A549 (cell line): ENCODE data around the gene UPB1. TPM values are rescaled to one million over a fixed set of nuclear protein-coding genes. Genes with fewer than 3 reads are reported as not detected.

Source experiments
- ATAC-seq, 2 experiments: fragments of 200-7000 bp in 1 of 2; fragments of >200 bp in 1 of 2; cut with Nextera tagmentation in 1 of 2; cut with Tn5 transposase in 1 of 2; 3 replicates each; pipeline versions ENCODE4 v1.8.0 to v1.9.1; 2018 to 2020; ENCODE audit warnings: mild to moderate bottlenecking in 1 of 2, moderate library complexity in 1 of 2
- CTCF ChIA-PET: fragments of 300-600 bp; sonication (Branson Sonifier 250); formaldehyde crosslinking; extraction: SDS; loops from one replicate; lab custom pipeline; 2021; ENCODE audit warnings: antibody characterized with exemption, inconsistent platforms; lab: Yijun Ruan, JAX
- POLR2A ChIA-PET: fragments of 350-600 bp; formaldehyde crosslinking; extraction: SDS; loops from one replicate; lab custom pipeline; 2021; ENCODE audit warnings: antibody characterized with exemption, inconsistent platforms; lab: Yijun Ruan, JAX
- DNase-seq, 2 experiments: peaks; one replicate each; pipeline versions ENCODE4 v3.0.0 to v3.0.0-alpha.2; 2011 to 2016; ENCODE audit warnings: low read depth in 1 of 2, low spot score in 1 of 2
- FAIRE-seq: peaks from 2 replicates; lab custom pipeline; 2011; peaks lifted over from hg19 to GRCh38; lab: Jason Lieb, UNC
- H3K27ac ChIP-seq, 2 experiments: fragments of >200 bp; sonication (Bioruptor Twin); formaldehyde crosslinking; 3 replicates each; pipeline ENCODE4 v1.5.1; 2016 to 2017
- H3K4me1 ChIP-seq: fragments of >200 bp; sonication (Bioruptor Twin); formaldehyde crosslinking; 3 replicates; pipeline ENCODE4 v1.6.1; 2016
- H3K4me2 ChIP-seq: fragments of >200 bp; sonication (Bioruptor Twin); formaldehyde crosslinking; 3 replicates; pipeline ENCODE4 v1.6.1; 2016
- H3K4me3 ChIP-seq: fragments of >200 bp; sonication (Bioruptor Twin); formaldehyde crosslinking; 3 replicates; pipeline ENCODE4 v1.5.1; 2016
- H3K9me3 ChIP-seq: fragments of >200 bp; sonication (Bioruptor Twin); formaldehyde crosslinking; 3 replicates; pipeline ENCODE4 v1.6.1; 2016
- BCL3 ChIP-seq: fragments of >200 bp; sonication (Bioruptor Twin); formaldehyde crosslinking; IDR thresholded peaks from 3 replicates; pipeline ENCODE4 v1.6.1; 2016
- CBX2 ChIP-seq: fragments of 200-600 bp; sonication (generic); IDR thresholded peaks from 2 replicates; pipeline ENCODE4 v1.6.1; 2016; ENCODE audit warnings: low read depth, mild to moderate bottlenecking, borderline replicate concordance
- CHD4 ChIP-seq: fragments of 200-600 bp; sonication (generic); IDR thresholded peaks from 2 replicates; pipeline ENCODE4 v1.6.1; 2016; ENCODE audit warnings: antibody characterized with exemption, mild to moderate bottlenecking, borderline replicate concordance
- CTCF ChIP-seq: fragments of >200 bp; sonication (Bioruptor Twin); formaldehyde crosslinking; IDR thresholded peaks from 3 replicates; pipeline ENCODE4 v1.5.1; 2016
- E2F6 ChIP-seq: IDR thresholded peaks from 2 replicates; pipeline ENCODE4 v1.6.1; 2012; ENCODE audit warnings: low read depth, borderline replicate concordance
- ELK1 ChIP-seq: fragments of 150-350 bp; IDR thresholded peaks from 2 replicates; pipeline ENCODE4 v1.6.1; 2014; ENCODE audit warnings: low read depth, mild to moderate bottlenecking, low read length
- FOSB ChIP-seq: fragments of 250-450 bp; sonication (Bioruptor Pico); IDR thresholded peaks from 2 replicates; pipeline ENCODE4 v1.5.0; 2020; ENCODE audit warnings: mild to moderate bottlenecking, moderate library complexity
- FOSL2 ChIP-seq, 2 experiments: fragments of 450-650 bp in 1 of 2; fragments of >200 bp in 1 of 2; sonication (Bioruptor Twin) in 1 of 2; formaldehyde crosslinking; IDR thresholded peaks; 2 replicates each; pipeline versions ENCODE4 v1.5.0 to v1.6.1; 2016 to 2020; ENCODE audit warnings: mild to moderate bottlenecking in 1 of 2, moderate library complexity in 1 of 2
- GATA3 ChIP-seq: IDR thresholded peaks from 2 replicates; pipeline ENCODE4 v1.6.1; 2012; ENCODE audit warnings: borderline replicate concordance
- HDAC2 ChIP-seq: fragments of 200-600 bp; sonication (generic); IDR thresholded peaks from 2 replicates; pipeline ENCODE4 v1.6.1; 2016
- HES2 ChIP-seq: fragments of >200 bp; sonication (Bioruptor Twin); formaldehyde crosslinking; IDR thresholded peaks from 2 replicates; pipeline ENCODE4 v1.6.1; 2016
- HMGXB4 ChIP-seq: fragments of 250-450 bp; sonication (Bioruptor Pico); IDR thresholded peaks from 2 replicates; pipeline ENCODE4 v1.5.0; 2021; ENCODE audit warnings: mild to moderate bottlenecking, moderate library complexity, borderline replicate concordance
- HOXA7 ChIP-seq: fragments of 250-450 bp; sonication (Bioruptor Pico); IDR thresholded peaks from 2 replicates; pipeline ENCODE4 v1.5.0; 2020; ENCODE audit warnings: mild to moderate bottlenecking, moderate library complexity
- HOXB5 ChIP-seq: fragments of 250-450 bp; sonication (Bioruptor Pico); IDR thresholded peaks from 2 replicates; pipeline ENCODE4 v1.5.0; 2020; ENCODE audit warnings: mild to moderate bottlenecking, moderate library complexity
- JUN ChIP-seq, 2 experiments: fragments of >200 bp; sonication (Bioruptor Twin); formaldehyde crosslinking; IDR thresholded peaks; 2 replicates in 1 of 2; 3 replicates in 1 of 2; pipeline ENCODE4 v1.6.1; 2016 to 2017
- KDM5A ChIP-seq: fragments of 200-600 bp; sonication (generic); IDR thresholded peaks from 2 replicates; pipeline ENCODE4 v1.6.1; 2016; ENCODE audit warnings: antibody characterized with exemption, mild to moderate bottlenecking
- MAX ChIP-seq: IDR thresholded peaks from 2 replicates; pipeline ENCODE4 v1.6.1; 2012
- NR3C1 ChIP-seq: fragments of >200 bp; sonication (Bioruptor Twin); formaldehyde crosslinking; IDR thresholded peaks from 3 replicates; pipeline ENCODE4 v1.6.1; 2017
- POLR2AphosphoS2 ChIP-seq: conservative IDR thresholded peaks from 2 replicates; pipeline ENCODE4 v1.6.1; 2012; ENCODE audit warnings: low read length, improper control_type of control experiment, inconsistent platforms
- RAD21 ChIP-seq, 2 experiments: fragments of >200 bp in 1 of 2; sonication (Bioruptor Twin) in 1 of 2; formaldehyde crosslinking in 1 of 2; IDR thresholded peaks in 1 of 2; conservative IDR thresholded peaks in 1 of 2; 2 replicates in 1 of 2; 3 replicates in 1 of 2; pipeline ENCODE4 v1.6.1; 2012 to 2018; ENCODE audit warnings: inconsistent platforms in 1 of 2
- RARB ChIP-seq: fragments of 250-450 bp; sonication (Bioruptor Pico); IDR thresholded peaks from 2 replicates; pipeline ENCODE4 v1.8.0; 2021; ENCODE audit warnings: mild to moderate bottlenecking, moderate library complexity
- REST ChIP-seq: fragments of 200-600 bp; sonication (generic); IDR thresholded peaks from 2 replicates; pipeline ENCODE4 v1.6.1; 2016; ENCODE audit warnings: antibody characterized with exemption, mild to moderate bottlenecking, moderate library complexity
- RFX5 ChIP-seq: fragments of 450-650 bp; IDR thresholded peaks from 2 replicates; pipeline ENCODE4 v1.7.1; 2014; ENCODE audit warnings: antibody characterized with exemption, mild to moderate bottlenecking, moderate library complexity
- SMC3 ChIP-seq: fragments of >200 bp; sonication (Bioruptor Twin); formaldehyde crosslinking; IDR thresholded peaks from 3 replicates; pipeline ENCODE4 v1.6.1; 2018; ENCODE audit warnings: inconsistent platforms
- TFCP2L1 ChIP-seq: fragments of 250-450 bp; sonication (Bioruptor Pico); IDR thresholded peaks from 2 replicates; pipeline ENCODE4 v1.5.0; 2021; ENCODE audit warnings: mild to moderate bottlenecking
- ZC3H11A ChIP-seq: fragments of 450-650 bp; IDR thresholded peaks from 2 replicates; pipeline ENCODE4 v1.6.1; 2014; ENCODE audit warnings: antibody characterized with exemption, mild to moderate bottlenecking
- WGBS: methylation state at CpG from one replicate; pipeline ENCODE4 v1.1.6; 2017; ENCODE audit errors: missing lambda C conversion rate; 5-methylcytosine and 5-hydroxymethylcytosine counted together
- polyA plus RNA-seq, 4 experiments: library from polyadenylated mRNA; depleted of rRNA in 3 of 4; stranded (reverse); fragments of >200 nt; fragmentation: RNase III in 1 of 4; extraction: RNeasy Plus Mini Kit Qiagen cat#74134 plus additional on column Dnase treatment in 1 of 4; gene quantifications; 2 replicates in 3 of 4; 3 replicates in 1 of 4; pipeline ENCODE4 v1.2.3, GENCODE V29; 2011 to 2017

The UPB1 gene
- polyA plus RNA-seq, 2 of the 4 experiments (the other 2 are of a cell fraction), result 0.04 TPM; not detected in 1

GRCh38 chr22:24516301-24516737 lies 21.2 kb downstream of the UPB1 start:
- ATAC-seq (peak; percentile 62 to 70; a peak in 4 of 6 replicates), FAIRE-seq (no peak), DNase-seq (peak; percentile 19 to 21)
- no peak for TF ChIP-seq TFCP2L1 (CRISPR knock-in tag)
- TF ChIP-seq CTCF, result no peak
- TF ChIP-seq ZC3H11A, result no peak
- no peak for TF ChIP-seq HDAC2
- TF ChIP-seq POLR2AphosphoS2, result no peak
- no peak for TF ChIP-seq FOSL2 (IDR thresholded peaks at IDR 0.05)
- no peak for TF ChIP-seq FOSL2 (CRISPR knock-in tag; IDR thresholded peaks at IDR 0.05)
- TF ChIP-seq CHD4, result no peak
- TF ChIP-seq HOXB5 (CRISPR knock-in tag), result no peak
- no peak for TF ChIP-seq NR3C1
- TF ChIP-seq REST, result no peak
- TF ChIP-seq HES2, result no peak
- no peak for TF ChIP-seq SMC3
- no peak for TF ChIP-seq HMGXB4 (CRISPR knock-in tag)
- TF ChIP-seq HOXA7 (CRISPR knock-in tag), result no peak
- TF ChIP-seq GATA3, result no peak
- TF ChIP-seq RARB (CRISPR knock-in tag), result no peak
- H3K9me3 ChIP-seq, result no peaks in the 10 kb centered on the region
- 14% methylated on average over 3 of the region's 3 CpGs for WGBS
- H3K27ac ChIP-seq, result peak overlapping the region in 1 of 2 experiments; percentile 19; a peak in 2 of 6 replicates
- no peak overlapping the region for H3K4me3 ChIP-seq
- H3K4me1 ChIP-seq, result peaks cover 22% of the 10 kb centered on the region
- POLR2A ChIA-PET, result interaction anchor here (0.7 kb wide), 1 partner anchor 11 kb away, joined by 3 read pairs; no protein-coding TSS in a partner anchor
- peak overlapping the region; percentile 48 for H3K4me2 ChIP-seq
- CTCF ChIA-PET, result interaction anchor here (0.6 to 1.1 kb wide), 6 partner anchors 13 to 218 kb away, joined by 3 to 4 read pairs (median 3); no protein-coding TSS in a partner anchor

GRCh38 chr22:24517446-24517845 lies 22.3 kb downstream of the UPB1 start:
- FAIRE-seq, result no peak
- Histone ChIP-seq H3K4me3 (no peak overlapping the region), H3K9me3 (no peaks in the 10 kb centered on the region), H3K27ac (no peak overlapping the region), H3K4me2 (no peak overlapping the region), H3K4me1 (peaks cover 27% of the 10 kb centered on the region)
- WGBS, result 94% methylated on average over 2 of the region's 2 CpGs
- POLR2A ChIA-PET, result no interaction called here
- CTCF ChIA-PET, result interaction anchor here (1.3 kb wide), 2 partner anchors 17 to 93 kb away, joined by 3 read pairs; no protein-coding TSS in a partner anchor
- no peak for ATAC-seq
- no peak for DNase-seq
- TF ChIP-seq TFCP2L1 (CRISPR knock-in tag), result no peak
- TF ChIP-seq SMC3, result no peak
- TF ChIP-seq MAX, result no peak
- no peak for TF ChIP-seq KDM5A
- no peak for TF ChIP-seq RFX5
- TF ChIP-seq ELK1, result no peak
- no peak for TF ChIP-seq BCL3
- no peak for TF ChIP-seq RAD21 (conservative IDR thresholded peaks at IDR 0.05 in 1 of 2, IDR thresholded peaks at IDR 0.05 in 1 of 2)
- TF ChIP-seq FOSB (CRISPR knock-in tag), result no peak
- TF ChIP-seq HDAC2, result no peak
- no peak for TF ChIP-seq POLR2AphosphoS2
- no peak for TF ChIP-seq E2F6
- TF ChIP-seq CBX2, result no peak
- TF ChIP-seq JUN (IDR thresholded peaks at IDR 0.05), result no peak
